ENCODE data around the gene PCDH9.

- TF ChIP-seq POLR2AphosphoS5 (IDR thresholded peaks at IDR 0.05) = no peak
- peak in 1 of 2 donors; percentile 41 for TF ChIP-seq POLR2A (IDR thresholded peaks at IDR 0.05)
- TF ChIP-seq, protein P1, sequence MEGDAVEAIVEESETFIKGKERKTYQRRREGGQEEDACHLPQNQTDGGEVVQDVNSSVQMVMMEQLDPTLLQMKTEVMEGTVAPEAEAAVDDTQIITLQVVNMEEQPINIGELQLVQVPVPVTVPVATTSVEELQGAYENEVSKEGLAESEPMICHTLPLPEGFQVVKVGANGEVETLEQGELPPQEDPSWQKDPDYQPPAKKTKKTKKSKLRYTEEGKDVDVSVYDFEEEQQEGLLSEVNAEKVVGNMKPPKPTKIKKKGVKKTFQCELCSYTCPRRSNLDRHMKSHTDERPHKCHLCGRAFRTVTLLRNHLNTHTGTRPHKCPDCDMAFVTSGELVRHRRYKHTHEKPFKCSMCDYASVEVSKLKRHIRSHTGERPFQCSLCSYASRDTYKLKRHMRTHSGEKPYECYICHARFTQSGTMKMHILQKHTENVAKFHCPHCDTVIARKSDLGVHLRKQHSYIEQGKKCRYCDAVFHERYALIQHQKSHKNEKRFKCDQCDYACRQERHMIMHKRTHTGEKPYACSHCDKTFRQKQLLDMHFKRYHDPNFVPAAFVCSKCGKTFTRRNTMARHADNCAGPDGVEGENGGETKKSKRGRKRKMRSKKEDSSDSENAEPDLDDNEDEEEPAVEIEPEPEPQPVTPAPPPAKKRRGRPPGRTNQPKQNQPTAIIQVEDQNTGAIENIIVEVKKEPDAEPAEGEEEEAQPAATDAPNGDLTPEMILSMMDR (IDR thresholded peaks at IDR 0.05) = no peak
Observed at GRCh38 chr13:67229481-67230403, at the start of gene PCDH9.

All from suprapubic skin (tissue), 4 donors.